ENCODE results near the gene AMPD3. TPM values are rescaled to one million over a fixed set of nuclear protein-coding genes. Genes with fewer than 3 reads are reported as not detected.

The AMPD3 gene
- polyA plus RNA-seq, 1 experiment, result 19.6 TPM

- no peak overlapping the region for H3K27ac ChIP-seq (ENCODE audit: low read depth, low read length)
- ChIA-PET CTCF (no interaction called here), POLR2A (no interaction called here)
- peaks cover 3% of the 10 kb centered on the region; the same call in 1 of the 2 replicates for H3K9me3 ChIP-seq (ENCODE audit: control insufficient read depth, insufficient read depth, low read length)
- no peak for DNase-seq (ENCODE audit: low read depth, low spot score)
- no peaks in the 10 kb centered on the region for H3K27me3 ChIP-seq (ENCODE audit: control insufficient read depth, insufficient read depth, low read length)
- no peak overlapping the region for H3K4me3 ChIP-seq (ENCODE audit: low read depth, low read length)
- TF ChIP-seq, protein P1, sequence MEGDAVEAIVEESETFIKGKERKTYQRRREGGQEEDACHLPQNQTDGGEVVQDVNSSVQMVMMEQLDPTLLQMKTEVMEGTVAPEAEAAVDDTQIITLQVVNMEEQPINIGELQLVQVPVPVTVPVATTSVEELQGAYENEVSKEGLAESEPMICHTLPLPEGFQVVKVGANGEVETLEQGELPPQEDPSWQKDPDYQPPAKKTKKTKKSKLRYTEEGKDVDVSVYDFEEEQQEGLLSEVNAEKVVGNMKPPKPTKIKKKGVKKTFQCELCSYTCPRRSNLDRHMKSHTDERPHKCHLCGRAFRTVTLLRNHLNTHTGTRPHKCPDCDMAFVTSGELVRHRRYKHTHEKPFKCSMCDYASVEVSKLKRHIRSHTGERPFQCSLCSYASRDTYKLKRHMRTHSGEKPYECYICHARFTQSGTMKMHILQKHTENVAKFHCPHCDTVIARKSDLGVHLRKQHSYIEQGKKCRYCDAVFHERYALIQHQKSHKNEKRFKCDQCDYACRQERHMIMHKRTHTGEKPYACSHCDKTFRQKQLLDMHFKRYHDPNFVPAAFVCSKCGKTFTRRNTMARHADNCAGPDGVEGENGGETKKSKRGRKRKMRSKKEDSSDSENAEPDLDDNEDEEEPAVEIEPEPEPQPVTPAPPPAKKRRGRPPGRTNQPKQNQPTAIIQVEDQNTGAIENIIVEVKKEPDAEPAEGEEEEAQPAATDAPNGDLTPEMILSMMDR (IDR thresholded peaks at IDR 0.05; ENCODE audit: low read depth, low read length), result no peak
These were observed 18.3 kb downstream of the AMPD3 start for GRCh38 chr11:10473371-10473770.

DNA sequence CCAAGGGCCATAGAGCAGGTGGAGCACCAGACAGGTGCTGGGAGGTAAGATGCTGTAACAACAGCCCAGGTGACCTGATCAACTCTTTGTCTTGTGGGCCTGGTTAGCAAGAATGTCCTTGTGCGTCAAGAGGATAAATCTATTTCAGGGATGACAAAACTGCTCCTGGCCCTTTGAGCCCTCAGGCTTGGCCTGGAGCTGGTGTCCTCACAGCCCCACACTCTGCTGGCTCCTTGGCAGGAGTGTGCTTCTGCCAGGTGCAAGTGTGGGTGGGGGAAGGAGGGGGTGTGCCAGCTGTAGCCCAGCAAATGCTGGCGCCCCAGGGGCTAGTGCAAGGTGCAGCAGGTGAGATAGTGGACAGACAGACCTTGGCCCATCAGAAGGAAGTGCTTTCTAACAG lies 19.5 kb downstream of the AMPD3 start:
- peaks cover 2% of the 10 kb centered on the region; the same call in 1 of the 2 replicates for H3K9me3 ChIP-seq (ENCODE audit: control insufficient read depth, insufficient read depth, low read length)
- DNase-seq (ENCODE audit: low read depth, low spot score), result no peak
- ChIA-PET CTCF (no interaction called here), POLR2A (no interaction called here)
- no peaks in the 10 kb centered on the region for H3K27me3 ChIP-seq (ENCODE audit: control insufficient read depth, insufficient read depth, low read length)
- H3K27ac ChIP-seq (ENCODE audit: low read depth, low read length), result no peak overlapping the region
- TF ChIP-seq, protein P1 (IDR thresholded peaks at IDR 0.05; ENCODE audit: low read depth, low read length), result no peak
- no peak overlapping the region for H3K4me3 ChIP-seq (ENCODE audit: low read depth, low read length)

- H3K9me3 ChIP-seq (ENCODE audit: control insufficient read depth, insufficient read depth, low read length), result no peaks in the 10 kb centered on the region; the same call in 1 of the 2 replicates
- H3K27ac ChIP-seq (ENCODE audit: low read depth, low read length), result no peak overlapping the region
- no peak overlapping the region for H3K4me3 ChIP-seq (ENCODE audit: low read depth, low read length)
- no peaks in the 10 kb centered on the region for H3K27me3 ChIP-seq (ENCODE audit: control insufficient read depth, insufficient read depth, low read length)
- TF ChIP-seq, protein P1 (IDR thresholded peaks at IDR 0.05; ENCODE audit: low read depth, low read length), result no peak
- CTCF ChIA-PET, result no interaction called here
- no peak for DNase-seq (ENCODE audit: low read depth, low spot score)
- POLR2A ChIA-PET, result interaction anchor here (0.6 kb wide), 1 partner anchor 14 kb away, joined by 3 read pairs; no protein-coding TSS in a partner anchor
These were observed 21.3 kb downstream of the AMPD3 start for GRCh38 chr11:10476342-10476741.

- TF ChIP-seq, protein P1 (IDR thresholded peaks at IDR 0.05; ENCODE audit: low read depth, low read length), result no peak
- POLR2A ChIA-PET, result interaction anchor here (0.6 kb wide), 1 partner anchor 14 kb away, joined by 3 read pairs; no protein-coding TSS in a partner anchor
- H3K9me3 ChIP-seq (ENCODE audit: control insufficient read depth, insufficient read depth, low read length), result no peaks in the 10 kb centered on the region; the same call in 1 of the 2 replicates
- CTCF ChIA-PET, result no interaction called here
- H3K4me3 ChIP-seq (ENCODE audit: low read depth, low read length), result no peak overlapping the region
- no peak for DNase-seq (ENCODE audit: low read depth, low spot score)
- H3K27ac ChIP-seq (ENCODE audit: low read depth, low read length), result no peak overlapping the region
- no peaks in the 10 kb centered on the region for H3K27me3 ChIP-seq (ENCODE audit: control insufficient read depth, insufficient read depth, low read length)
These were observed 22.0 kb downstream of the AMPD3 start for GRCh38 chr11:10476927-10477689.

- H3K27ac ChIP-seq (ENCODE audit: low read depth, low read length), result no peak overlapping the region
- ChIA-PET CTCF (no interaction called here), POLR2A (no interaction called here)
- TF ChIP-seq, protein P1 (IDR thresholded peaks at IDR 0.05; ENCODE audit: low read depth, low read length), result no peak
- no peaks in the 10 kb centered on the region; the same call in 1 of the 2 replicates for H3K9me3 ChIP-seq (ENCODE audit: control insufficient read depth, insufficient read depth, low read length)
- H3K4me3 ChIP-seq (ENCODE audit: low read depth, low read length), result no peak overlapping the region
- H3K27me3 ChIP-seq (ENCODE audit: control insufficient read depth, insufficient read depth, low read length), result no peaks in the 10 kb centered on the region
- no peak for DNase-seq (ENCODE audit: low read depth, low spot score)
These were observed 22.6 kb downstream of the AMPD3 start for GRCh38 chr11:10477690-10478046.

Measured in AG04450 (cell line).